Erythroblast (primary cell): ENCODE measurements around the gene CFAP46.

Experiments
- GATA1 ChIP-seq: IDR thresholded peaks from 2 replicates; pipeline ENCODE4 v1.6.1; 2011; ENCODE audit warnings: low read depth, mild to moderate bottlenecking, control low read depth, low read length, moderate library complexity
- POLR2A ChIP-seq: IDR thresholded peaks from 2 replicates; pipeline ENCODE4 v1.6.1; 2011; ENCODE audit warnings: mild to moderate bottlenecking, low read length

DNA sequence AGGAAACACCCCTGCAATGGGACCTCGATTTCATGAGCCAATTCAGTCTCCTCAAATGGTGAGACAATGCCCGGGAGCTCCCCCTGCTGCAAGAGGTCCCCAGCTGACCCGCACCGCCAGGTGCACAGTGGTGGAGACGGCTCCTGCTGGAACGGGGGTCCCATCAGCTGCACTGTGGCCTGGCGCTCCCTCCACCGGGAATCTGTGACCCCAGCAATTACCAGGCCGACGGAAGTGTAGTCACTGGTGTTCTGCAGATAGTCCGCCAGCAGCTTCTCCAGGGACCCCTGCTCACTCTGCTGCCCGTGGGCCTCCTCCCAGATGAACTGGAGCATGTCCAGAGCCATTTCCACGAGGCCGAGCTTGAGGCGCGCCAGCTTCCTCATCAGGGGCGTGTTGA is 91.5 kb downstream of the CFAP46 start:
- no peak for TF ChIP-seq POLR2A
- TF ChIP-seq GATA1: no peak
